ENCODE data around the gene GRB10. TPM values are rescaled to one million over a fixed set of nuclear protein-coding genes. Genes with fewer than 3 reads are reported as not detected.
A peak's percentile ranks its signal among the peaks of the same experiment; 100 is the strongest.

The GRB10 gene
- total RNA-seq, 4 donors from 2014 or later = 8.8 to 55.7 (median 14.3) TPM

GRCh38 chr7:50795831-50796230 lies 13.1 kb upstream of the GRB10 start:
- no peak overlapping the region for H3K4me3 ChIP-seq
- WGBS, 2 donors (ENCODE audit: low coverage in 1 of 2) = 100% methylated on average over 5 of the region's 5 CpGs; no CpG with 5 or more reads in 1 of the 2 donors
- H3K27me3 ChIP-seq = peaks cover 17% of the 10 kb centered on the region
- DNase-seq = no peak
- H3K9me3 ChIP-seq = no peaks in the 10 kb centered on the region
- H3K36me3 ChIP-seq = no peaks in the 10 kb centered on the region
- H3K27ac ChIP-seq = no peak overlapping the region
- in situ Hi-C loops (cut with MboI; ENCODE audit: low pct_ligation_motif_present in 1 of 4, low pct_unique_long_range_greater_than_20kb in 1 of 4, low sequenced_read_pairs in 3 of 4) (no loop called here), intact Hi-C loops (cut with DNase I; ENCODE audit: low total_unique reads) (loop anchor here (5.0 kb wide), 1 partner anchor 266 kb away; no protein-coding TSS in a partner anchor)
- TF ChIP-seq POLR2A (IDR thresholded peaks at IDR 0.05) = no peak
- TF ChIP-seq POLR2AphosphoS5 (IDR thresholded peaks at IDR 0.05) = no peak
- no peak for TF ChIP-seq CTCF (IDR thresholded peaks at IDR 0.05)
- no peak for TF ChIP-seq EP300 (IDR thresholded peaks at IDR 0.05; ENCODE audit: low read depth)
- peaks cover 4 to 20% (median 11%) of the 10 kb centered on the region in 4 donors for H3K4me1 ChIP-seq

- Histone ChIP-seq H3K4me1 (peaks cover 7 to 26% (median 11%) of the 10 kb centered on the region in 4 donors), H3K27me3 (peaks cover 21% of the 10 kb centered on the region), H3K36me3 (no peaks in the 10 kb centered on the region), H3K27ac (no peak overlapping the region), H3K4me3 (no peak overlapping the region), H3K9me3 (no peaks in the 10 kb centered on the region)
- intact Hi-C loops (cut with DNase I; ENCODE audit: low total_unique reads) = loop anchor here (5.0 kb wide), 1 partner anchor 267 kb away; no protein-coding TSS in a partner anchor
- no peak for TF ChIP-seq POLR2A (IDR thresholded peaks at IDR 0.05)
- TF ChIP-seq EP300 (IDR thresholded peaks at IDR 0.05; ENCODE audit: low read depth) = no peak
- TF ChIP-seq CTCF (IDR thresholded peaks at IDR 0.05) = no peak
- no peak for DNase-seq
- 73% methylated on average over 2 of the region's 2 CpGs; no CpG with 5 or more reads in 1 of the 2 donors for WGBS, 2 donors (ENCODE audit: low coverage in 1 of 2)
- in situ Hi-C loops (cut with MboI; ENCODE audit: low pct_ligation_motif_present in 1 of 4, low pct_unique_long_range_greater_than_20kb in 1 of 4, low sequenced_read_pairs in 3 of 4) = no loop called here
These were observed 12.6 kb upstream of the GRB10 start for GRCh38 chr7:50795253-50795652.

- WGBS, 2 donors (ENCODE audit: low coverage in 1 of 2) = 53 to 66% methylated on average over 11 to 18 of the region's 18 CpGs
- Histone ChIP-seq H3K36me3 (no peaks in the 10 kb centered on the region), H3K27ac (peak overlapping the region; percentile 55 to 81 (median 66)), H3K9me3 (no peaks in the 10 kb centered on the region), H3K27me3 (peaks cover 21% of the 10 kb centered on the region), H3K4me3 (peak overlapping the region in 3 of 4 donors; percentile 54 to 62 (median 60)), H3K4me1 (peaks cover 7 to 28% (median 14%) of the 10 kb centered on the region in 4 donors)
- intact Hi-C loops (cut with DNase I; ENCODE audit: low total_unique reads) (loop anchor here (5.0 kb wide), 1 partner anchor 112 kb away; no protein-coding TSS in a partner anchor), in situ Hi-C loops (cut with MboI; ENCODE audit: low pct_ligation_motif_present in 1 of 4, low pct_unique_long_range_greater_than_20kb in 1 of 4, low sequenced_read_pairs in 3 of 4) (no loop called here)
- no peak for DNase-seq
- TF ChIP-seq POLR2A (IDR thresholded peaks at IDR 0.05) (no peak), CTCF (IDR thresholded peaks at IDR 0.05) (no peak), POLR2AphosphoS5 (IDR thresholded peaks at IDR 0.05) (no peak), EP300 (IDR thresholded peaks at IDR 0.05; ENCODE audit: low read depth) (no peak)
These were observed 11.4 kb upstream of the GRB10 start for GRCh38 chr7:50793947-50794570.

GRCh38 chr7:50793120-50793946 lies 10.6 kb upstream of the GRB10 start:
- peak; percentile 73 for DNase-seq
- TF ChIP-seq POLR2AphosphoS5 (IDR thresholded peaks at IDR 0.05) = peak in 1 of 3 donors; percentile 48
- no peak for TF ChIP-seq POLR2A (IDR thresholded peaks at IDR 0.05)
- Histone ChIP-seq H3K4me3 (peak overlapping the region; percentile 7 to 62 (median 57)), H3K27ac (peak overlapping the region; percentile 67 to 81 (median 72)), H3K27me3 (peaks cover 21% of the 10 kb centered on the region), H3K4me1 (peaks cover 7 to 28% (median 14%) of the 10 kb centered on the region in 4 donors), H3K9me3 (no peaks in the 10 kb centered on the region), H3K36me3 (no peaks in the 10 kb centered on the region)
- in situ Hi-C loops (cut with MboI; ENCODE audit: low pct_ligation_motif_present in 1 of 4, low pct_unique_long_range_greater_than_20kb in 1 of 4, low sequenced_read_pairs in 3 of 4) (no loop called here), intact Hi-C loops (cut with DNase I; ENCODE audit: low total_unique reads) (loop anchor here (5.0 kb wide), 1 partner anchor 111 kb away; no protein-coding TSS in a partner anchor)
- 4 to 6% methylated on average over 6 to 66 of the region's 113 CpGs for WGBS, 2 donors (ENCODE audit: low coverage in 1 of 2)
